Activated CD4-positive, alpha-beta T cell treated with anti-CD3 and anti-CD28 coated beads for 48 hours (primary cell): ENCODE measurements around the gene CDKL5.
A peak's percentile ranks its signal among the peaks of the same experiment; 100 is the strongest.
"Not testable (repeated sequence)": the region's sequence is repeated elsewhere in the genome, so short reads cannot be mapped to it uniquely, and the experiment has no call there.

Source experiments
- DNase-seq: peaks from one replicate; pipeline ENCODE4 v3.0.0-alpha.2; 2020

Gene CDKL5

DNA sequence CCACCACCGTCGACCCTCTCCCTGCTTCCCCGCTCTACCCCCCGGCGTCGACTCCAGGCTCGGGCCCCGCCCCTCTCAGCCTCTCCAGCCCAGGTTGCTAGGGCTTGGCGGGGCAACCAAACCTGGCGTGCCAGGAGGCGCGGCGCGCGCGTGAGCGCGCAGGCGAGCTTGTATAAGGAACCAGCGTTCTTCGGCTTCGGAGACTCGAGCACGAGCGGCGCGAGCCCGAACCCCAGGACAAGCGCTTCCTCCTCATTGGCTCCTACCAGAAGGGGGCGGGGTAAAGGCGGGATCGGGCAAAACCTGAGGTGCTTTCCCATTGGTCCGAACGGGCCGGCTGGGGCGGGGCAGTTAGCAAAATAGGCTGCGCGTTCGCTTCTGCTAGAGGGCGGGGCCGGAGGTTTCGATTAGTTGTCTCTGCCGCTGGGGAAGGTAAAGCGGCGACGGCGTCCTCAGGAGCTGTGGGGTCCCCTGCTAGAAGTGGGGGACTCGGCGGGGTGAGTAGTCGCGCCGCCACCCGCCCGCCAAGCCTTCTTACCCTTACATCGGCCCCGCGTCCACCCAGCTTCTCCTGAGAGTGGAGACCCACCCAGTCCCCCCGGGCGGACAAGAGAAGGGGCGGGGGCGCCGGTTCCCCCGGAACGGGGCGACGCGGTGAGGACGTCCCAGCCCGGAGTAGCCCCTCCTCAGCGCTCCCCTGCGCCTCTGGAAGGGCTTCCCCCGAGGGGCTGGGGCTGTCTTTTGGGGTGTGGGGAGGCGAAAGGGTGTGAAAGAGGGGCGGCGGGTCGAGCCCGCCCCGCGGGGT is at the start of gene CDKL5:
Gene CDKL5 (plus strand): TSS at position 410 of the 805 bp plus-strand sequence. CDS start 81,489 bp downstream, outside the sequence.
- peak; percentile 96 for DNase-seq

DNA sequence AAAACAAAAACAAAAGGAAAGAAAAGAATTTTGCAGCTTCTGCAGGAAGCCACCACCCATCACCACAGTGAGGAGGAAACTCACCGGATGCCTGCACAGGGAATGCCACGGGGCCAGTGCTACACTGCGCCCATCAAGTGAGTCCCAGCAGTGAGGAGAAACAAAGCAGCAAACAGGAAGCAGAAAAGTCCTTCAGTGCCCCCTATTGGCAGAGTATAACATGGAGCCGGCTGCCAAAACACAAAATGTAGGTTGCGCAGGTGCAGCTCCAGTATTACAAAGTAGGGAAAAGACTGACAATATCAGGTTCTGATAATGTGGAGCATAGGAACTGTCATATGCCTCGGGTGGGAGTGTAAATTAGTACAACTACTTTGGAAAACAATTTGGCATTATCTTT is 47.6 kb upstream of the CDKL5 start:
- DNase-seq: peak; percentile 28

DNA sequence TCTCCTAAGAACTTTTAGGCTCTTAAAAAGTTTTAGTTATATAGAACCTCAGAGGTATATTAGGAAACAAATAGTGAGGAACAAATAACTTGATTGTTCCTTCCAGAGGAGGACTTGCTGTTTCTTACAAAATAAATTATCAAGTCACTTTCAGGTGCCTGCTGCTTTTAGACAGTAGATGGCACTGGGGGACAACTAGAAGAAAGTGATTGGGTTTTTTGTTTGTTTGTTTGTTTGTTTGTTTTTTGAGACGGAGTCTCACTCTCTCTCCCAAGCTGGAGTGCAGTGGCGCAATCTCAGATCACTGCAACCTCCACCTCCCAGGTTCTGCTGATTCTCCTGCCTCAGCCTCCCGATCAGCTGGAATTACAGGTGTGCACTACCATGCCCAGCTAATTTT is 35.4 kb upstream of the CDKL5 start:
- DNase-seq: no peak

DNA sequence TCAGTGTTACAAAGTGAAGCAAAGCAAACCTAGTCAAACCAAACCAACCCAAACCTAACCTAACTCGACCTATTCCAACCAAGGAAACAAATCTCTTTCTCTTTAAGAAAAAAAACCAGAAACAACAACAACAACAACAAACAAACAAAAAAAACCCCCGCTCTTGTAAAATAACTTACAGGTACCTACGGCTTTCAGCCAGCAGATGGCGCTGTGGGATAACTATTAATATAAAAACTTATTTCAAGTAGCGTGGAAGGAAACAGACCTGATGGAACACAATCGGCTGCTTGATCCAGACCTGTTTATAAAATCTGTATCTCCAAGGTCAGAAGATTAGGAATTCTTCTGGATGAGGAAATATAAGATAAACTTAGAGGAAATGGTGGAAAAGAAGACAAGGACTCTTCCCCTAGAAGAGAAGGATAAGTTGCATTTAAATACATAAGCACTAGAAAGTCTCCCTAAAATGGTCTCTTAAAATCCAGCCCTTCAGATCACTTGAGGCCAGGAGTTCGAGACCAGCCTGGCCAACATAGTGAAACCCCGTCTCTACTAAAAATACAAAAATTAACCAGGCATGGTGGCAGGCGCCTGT is 34.4 kb upstream of the CDKL5 start:
- DNase-seq: peak; percentile 68

DNA sequence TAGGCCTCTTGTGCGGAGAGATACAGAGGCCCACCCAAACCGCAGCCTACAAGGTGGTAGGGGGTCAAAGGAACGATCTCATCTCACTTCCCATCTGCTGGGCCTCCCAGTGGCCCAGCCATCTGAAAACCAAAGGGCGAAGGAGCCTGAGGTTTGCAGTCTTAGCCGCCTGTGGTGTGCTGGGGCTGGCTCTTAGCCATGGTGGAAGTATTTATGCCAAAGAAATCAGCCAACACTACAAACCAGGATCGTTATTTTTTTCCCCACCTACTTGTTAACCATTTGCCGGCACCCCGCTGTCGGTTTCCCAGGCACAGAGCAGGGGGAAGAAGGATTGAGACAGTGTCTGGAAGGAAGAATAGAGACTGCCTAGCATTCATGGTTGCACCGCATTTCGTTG is 30.9 kb upstream of the CDKL5 start:
- no peak for DNase-seq

DNA sequence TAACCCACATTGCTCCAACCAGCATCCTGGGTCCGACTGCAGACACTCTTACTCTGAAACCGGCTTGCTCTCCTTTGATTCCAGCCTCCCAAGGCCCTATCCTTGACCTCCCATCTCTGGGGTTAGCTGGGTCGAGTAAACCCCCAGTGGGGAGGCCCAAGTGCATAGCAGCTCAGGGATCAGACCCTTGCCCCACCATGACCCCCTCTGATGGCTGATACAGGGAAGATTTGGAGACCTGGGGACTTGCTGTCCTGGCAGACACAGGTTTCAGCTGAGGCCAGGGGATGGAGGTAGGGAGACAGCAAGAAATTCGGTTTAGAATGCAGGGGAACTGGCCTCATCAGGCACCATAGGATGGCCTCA is 23.6 kb upstream of the CDKL5 start:
- no peak for DNase-seq

DNA sequence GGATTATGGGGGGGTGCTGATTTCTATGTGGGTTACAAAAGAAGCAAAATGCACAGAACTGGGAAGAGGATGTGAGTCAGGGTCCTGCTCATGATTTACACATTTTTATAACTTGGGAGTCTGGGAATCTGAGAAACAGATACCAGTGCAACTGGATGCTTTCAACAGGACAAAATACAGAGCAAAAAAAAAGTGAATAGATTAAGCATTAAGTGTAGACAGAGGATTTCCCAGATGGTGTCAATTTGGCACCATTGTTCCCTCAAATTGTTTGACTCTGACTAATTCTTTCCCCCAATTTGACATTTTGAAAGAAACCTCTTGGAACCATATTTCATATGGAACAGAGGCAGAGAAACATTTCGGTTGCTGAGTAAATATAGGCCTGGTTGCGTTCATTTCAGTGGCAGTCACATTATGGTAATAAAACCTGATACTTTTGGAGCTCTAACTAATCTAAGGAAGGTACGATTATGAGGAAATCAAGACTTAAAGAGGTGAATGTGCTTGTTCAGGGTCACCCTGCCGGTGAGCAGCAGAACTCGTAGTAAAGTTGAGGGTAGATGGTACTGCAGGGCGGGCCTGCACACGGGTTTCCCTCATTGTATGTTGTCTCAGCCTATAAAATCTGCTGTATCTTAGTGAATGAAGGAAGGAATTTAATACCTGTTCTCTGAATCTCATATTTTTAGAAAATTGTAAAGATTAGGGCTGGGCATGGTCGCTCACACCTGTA is 18.7 kb upstream of the CDKL5 start:
- no peak for DNase-seq

DNA sequence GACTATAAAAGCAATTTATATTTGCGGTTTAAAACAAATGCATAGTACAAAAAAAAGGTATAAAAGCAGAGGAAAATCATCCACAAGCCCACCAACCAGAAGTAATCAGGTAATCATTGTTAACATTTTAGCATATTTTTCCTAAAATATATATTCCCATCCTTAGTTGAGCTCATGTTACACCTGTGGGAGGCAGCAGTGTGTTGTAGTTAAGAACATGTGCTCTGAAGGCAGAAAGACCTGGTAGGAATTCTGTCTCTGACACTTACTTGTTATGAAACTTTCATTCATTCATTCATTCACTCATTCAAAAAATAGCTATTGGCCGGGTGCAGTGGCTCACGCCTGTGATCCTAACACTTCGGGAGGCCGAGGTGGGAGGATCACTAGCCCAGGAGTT is 15.4 kb upstream of the CDKL5 start:
- no peak for DNase-seq

DNA sequence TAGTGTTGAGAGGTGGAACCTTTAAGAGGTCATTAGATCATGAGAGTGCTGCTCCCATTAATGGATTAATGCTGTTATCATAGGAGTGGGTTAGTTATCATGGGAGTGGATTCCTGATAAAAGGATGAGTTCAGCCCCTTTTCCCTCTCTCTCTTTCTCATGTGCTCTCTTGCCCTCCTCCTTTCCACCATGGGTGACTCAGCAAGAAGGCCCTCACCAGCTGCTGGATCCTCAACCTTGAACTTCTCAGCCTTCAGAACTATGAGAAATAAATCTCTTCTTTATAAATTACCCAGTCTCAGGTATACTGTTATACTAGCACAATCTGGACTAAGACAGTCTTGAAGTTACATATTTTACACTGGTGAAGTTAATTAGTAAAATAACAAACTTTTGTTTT is 10.0 kb upstream of the CDKL5 start:
- DNase-seq: no peak

DNA sequence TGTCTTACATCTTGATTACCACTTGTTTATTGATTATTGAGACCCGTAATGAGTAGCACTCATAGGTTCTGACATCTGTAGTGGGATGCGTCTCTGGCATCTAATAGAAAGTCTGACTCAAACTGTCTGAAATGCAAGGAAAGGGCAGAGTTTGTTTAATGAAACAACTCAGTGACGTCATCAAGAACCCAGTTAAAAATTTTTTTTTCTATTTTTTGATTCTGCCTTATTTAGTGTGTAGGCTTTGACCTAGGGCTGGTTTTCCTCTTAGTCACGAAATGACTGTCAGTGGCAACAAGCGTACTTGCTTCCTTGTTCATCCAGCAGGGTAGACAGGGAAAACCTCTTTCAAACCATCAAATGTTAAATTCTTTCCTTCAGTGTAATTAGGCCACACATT is 3.1 kb upstream of the CDKL5 start:
- DNase-seq: no peak

DNA sequence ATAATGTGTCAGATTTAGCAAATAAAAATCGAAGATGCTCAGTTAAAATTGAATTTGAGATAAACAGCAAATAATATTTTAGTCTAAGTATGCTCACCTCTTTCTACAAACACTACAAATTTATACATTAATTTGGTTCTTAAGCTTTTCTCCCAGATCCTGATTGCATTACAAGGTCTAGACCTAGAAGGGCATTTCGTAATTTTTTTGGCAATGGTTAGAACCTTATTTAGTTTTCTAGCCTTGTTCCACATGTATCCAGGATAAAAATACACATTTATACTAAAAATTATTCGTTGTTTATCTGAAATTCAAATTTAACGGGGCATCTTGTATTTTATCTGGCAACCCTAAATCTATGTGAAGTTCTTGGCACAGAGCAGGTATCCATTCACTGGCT is 2.5 kb upstream of the CDKL5 start:
- DNase-seq: no peak

DNA sequence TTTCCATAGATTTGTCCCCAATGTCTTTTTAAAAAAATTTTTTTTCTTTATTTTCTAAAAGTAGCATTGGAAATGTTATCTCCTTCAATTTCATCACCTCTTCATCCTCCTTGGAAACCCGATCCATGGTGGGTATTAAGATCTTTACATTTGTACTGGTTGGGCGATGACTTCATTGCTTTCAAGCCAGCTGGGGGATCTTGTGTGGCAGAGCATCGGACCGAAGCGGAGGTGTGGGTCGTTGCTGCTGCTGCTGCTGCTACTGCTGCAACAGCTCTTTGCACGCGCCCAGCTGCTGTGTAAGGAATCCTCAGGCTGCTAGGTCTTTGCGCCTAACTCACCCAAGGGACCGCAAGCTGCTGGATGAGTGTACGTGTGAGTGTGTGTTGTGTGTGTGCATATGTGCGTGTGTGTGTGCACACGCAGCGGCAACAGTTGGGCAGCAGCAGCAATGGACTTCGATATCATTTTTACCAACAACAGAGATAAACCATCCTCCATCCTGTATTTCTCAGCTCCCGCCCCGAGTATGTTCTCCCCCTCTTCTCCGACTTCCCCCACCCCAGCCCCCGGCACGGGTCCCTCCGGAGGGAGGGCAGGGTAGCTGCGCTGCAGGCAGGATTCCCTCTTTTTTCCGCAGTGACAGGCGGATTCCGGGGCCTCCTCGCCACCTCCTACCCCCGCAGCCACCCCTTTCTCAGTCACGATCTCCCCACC is 768 bp upstream of the CDKL5 start:
- peak; percentile 26 for DNase-seq

DNA sequence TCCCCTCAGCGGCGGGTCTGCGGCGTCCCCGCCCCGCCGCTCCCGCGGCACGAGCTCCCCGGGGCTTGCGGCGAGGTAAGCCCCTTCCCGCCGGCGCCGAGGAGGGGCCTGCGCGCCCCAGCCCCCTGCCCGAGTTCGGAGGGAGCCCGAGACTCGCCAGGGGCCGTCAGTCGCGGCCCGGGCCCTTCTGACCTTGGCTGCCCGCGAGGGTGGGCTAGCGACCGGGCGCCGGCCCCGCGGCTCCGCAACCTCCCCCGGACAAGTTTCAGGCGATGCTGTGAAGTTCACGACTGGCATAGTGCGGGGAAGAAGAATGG is 554 bp downstream of the CDKL5 start:
- DNase-seq: no peak

DNA sequence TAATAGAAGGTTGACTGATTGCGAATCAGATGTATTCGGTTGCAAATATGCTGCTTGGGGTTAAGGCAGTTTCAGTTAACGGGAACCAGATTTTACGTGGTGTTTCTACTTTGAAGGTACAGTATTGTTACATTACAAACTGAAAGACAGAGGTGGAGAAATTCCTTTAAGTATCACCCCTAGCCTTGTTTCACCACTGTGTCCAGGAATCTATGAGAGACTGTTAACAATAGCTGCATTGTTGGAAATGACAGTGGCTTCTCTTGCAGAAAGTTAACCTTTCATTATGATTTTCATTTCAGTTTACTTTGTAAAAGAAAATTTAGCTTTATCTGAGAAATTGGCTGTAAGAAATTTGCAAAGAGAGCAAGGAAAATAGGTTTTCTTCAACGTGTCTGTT is 2.6 kb downstream of the CDKL5 start:
- DNase-seq: no peak

DNA sequence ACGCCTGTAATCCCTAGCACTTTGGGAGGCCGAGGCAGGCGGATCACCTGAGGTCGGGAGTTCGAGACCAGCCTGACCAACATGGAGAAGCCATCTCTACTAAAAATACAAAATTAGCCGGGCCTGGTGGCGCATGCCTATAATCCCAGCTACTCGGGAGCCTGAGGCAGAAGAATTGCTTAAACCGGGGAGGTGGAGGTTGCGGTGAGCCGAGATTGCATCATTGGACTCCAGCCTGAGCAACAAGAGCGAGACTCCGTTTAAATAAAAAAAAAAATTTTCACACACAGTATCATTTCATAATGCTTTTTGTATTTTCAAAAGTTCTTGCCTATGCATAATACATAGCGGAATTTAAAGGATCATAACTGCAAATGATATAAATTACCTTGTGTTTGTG is 7.9 kb downstream of the CDKL5 start:
- DNase-seq: not testable (repeated sequence)

DNA sequence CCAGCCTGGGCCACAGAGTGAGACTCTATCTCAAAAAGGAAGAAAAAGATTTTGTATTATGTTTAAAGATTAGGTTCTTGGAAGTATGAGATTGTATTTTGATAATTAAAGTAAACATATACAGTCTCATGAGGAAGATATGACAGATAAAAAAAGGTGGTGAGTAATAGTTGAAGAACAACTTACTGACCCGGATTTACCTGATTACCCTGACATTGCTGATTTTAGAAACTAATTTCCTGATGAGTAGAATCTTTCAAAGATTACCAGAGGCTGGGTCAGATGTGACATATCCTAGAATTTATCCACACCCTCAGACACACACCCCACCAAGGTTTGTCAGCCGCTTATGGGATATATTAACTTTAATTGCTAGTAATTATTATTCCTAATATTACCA is 9.5 kb downstream of the CDKL5 start:
- no peak for DNase-seq

DNA sequence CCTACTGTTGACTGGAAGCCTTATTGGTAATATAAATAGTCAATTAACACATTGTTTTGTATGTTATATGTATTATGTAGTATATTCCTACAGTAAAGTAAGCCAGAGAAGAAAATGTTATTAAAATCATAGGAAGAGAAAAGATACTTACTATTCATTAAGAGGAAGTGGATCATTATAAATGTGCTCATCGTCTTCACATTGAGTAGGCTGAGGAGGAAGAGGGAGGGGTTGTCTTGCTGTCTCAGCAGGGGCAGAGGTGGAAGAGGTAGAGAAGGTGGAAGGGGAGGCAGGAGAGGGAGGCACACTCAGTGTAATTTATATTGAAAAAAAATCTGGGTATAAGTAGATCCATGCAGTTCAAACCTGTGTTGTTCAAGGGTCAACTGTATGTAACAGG is 10.6 kb downstream of the CDKL5 start:
- DNase-seq: no peak

DNA sequence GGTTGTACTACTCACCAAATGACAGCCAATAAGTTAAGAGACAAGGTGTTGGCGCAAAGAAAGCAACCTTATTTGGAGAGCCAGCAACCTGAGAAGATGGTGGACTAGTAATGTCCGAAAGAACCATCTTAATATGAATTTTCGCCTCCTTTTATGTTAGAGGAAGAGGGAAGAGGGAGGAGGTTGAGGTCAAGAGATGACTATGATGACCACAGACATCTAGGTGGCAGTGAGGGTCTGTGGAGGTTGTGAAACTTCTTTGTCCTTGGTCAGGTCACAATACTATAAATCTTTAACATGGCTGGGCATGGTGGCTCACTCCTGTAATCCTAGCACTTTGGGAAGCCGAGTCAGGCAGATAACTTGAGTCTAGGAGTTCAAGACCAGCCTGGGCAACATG is 15.4 kb downstream of the CDKL5 start:
- DNase-seq: no peak

DNA sequence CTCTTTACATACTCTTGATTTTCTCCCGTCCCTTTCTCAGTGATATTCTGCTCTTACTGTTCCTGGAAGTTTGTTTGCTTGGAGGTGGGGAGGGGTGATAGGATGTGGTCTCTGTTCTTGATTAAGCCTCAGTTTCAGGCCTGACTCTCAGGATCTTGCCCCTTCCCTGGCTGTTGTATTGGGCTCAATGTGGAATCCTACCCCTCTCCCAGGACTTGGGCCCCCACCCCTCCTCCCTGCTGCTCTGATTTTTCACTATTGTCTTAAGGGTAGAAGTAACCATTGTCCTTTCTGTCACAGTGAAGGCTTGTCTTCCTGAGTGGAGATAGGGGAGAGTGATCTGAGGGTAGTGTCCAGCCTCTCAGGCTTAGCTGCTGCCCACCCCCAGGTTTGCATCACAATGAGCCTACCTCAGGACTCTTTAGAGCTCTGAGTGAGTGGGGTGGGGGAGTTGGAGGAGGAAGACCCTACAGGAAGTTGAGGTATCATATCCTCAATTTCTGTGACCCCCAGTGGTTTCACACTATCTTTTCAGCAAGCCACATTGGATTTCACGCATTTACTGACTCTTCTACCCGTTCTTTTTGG is 16.5 kb downstream of the CDKL5 start:
- DNase-seq: no peak

DNA sequence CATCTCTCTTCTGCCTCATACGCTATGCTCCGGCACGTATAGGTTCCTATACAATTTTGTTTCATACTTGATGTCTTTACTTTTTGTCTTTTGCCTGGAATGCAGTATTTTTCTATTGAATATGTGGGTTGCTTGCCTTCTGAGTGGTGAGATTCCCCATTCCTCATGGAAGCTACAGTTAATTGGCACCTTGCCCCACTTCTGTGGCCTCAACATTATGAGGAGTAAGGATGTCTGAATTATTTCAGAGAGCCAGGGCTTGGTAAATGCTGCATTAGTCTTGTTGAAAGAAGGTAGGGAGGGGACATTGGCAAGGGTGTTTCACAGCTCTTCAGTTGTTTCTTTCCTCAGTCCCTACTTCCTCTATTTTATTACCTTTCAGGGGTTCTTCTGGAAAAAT is 23.0 kb downstream of the CDKL5 start:
- DNase-seq: no peak

DNA sequence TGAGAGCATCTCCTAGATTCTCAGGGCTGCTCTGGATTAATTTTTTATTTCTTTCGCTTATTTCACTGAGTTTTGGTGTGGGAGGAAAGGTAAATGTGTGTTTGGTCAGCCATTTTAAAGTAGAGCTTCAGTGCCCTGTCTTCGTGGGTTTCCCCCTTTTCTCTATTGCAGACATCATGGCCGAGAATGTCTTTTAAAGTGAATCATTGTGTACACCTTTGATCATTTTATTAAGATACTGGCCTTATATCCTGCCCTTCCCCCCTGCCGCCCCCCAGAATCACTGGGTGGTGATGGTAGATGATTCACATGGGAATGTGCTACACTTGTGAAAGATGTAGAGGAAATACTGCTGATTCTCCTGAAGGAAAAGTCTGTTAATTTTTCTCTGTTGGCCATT is 23.8 kb downstream of the CDKL5 start:
- no peak for DNase-seq

DNA sequence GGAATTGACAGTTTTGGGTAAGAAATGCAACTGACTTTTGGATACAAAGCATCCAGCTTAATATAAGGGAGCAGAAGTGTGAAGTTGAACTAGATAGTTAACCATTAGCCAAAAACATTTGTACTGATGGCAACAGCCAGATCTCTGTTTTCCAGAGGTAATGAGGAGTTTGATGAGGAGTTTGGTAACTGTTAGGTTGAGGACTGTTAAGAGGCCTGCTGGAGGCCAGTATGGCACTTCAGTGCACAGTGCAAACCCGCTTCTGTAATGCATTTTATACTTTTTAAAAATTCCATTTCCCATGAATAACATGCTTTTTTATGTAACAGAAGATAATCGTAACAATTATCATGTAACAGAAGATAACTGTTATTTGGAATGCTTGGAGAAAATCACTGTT is 30.0 kb downstream of the CDKL5 start:
- no peak for DNase-seq

DNA sequence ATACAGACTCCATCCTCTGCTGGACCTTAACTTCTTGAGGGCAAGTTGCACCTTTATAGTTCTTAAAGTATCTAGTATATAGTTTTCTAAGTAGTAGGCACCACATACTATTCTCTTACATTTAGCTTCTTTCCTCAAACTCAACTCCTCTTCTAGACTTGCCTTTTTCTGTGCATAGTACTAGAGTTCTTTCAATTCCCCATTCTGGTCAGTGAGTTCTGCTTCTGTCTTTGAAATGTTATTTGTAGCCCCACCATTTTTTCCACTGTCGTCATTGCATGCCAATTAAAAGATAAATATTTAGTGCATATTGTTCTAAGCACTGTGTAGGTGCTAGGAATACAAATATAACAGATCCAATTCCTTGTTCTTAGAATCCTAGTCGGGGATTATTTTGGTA is 31.6 kb downstream of the CDKL5 start:
- no peak for DNase-seq
